RWPE2 (cell line): ENCODE measurements around the gene DNASE1.

Experiments used
- ATAC-seq: fragments of 200-7000 bp; cut with Tn5 transposase; 3 replicates; pipeline ENCODE4 v1.9.1; 2021; ENCODE audit warnings: low read depth
- DNase-seq: peaks from one replicate; pipeline ENCODE4 v3.0.0-alpha.2; 2020; ENCODE audit warnings: low spot score
- H3K27ac ChIP-seq: fragments of 450-650 bp; 2 replicates; pipeline ENCODE4 v1.5.1; 2017; ENCODE audit warnings: mild to moderate bottlenecking; ENCODE audit not compliant: poor library complexity, severe bottlenecking
- H3K27me3 ChIP-seq: fragments of 250-450 bp; sonication (Bioruptor Pico); 2 replicates; pipeline ENCODE4 v1.5.1; 2021; ENCODE audit warnings: mild to moderate bottlenecking, moderate library complexity; ENCODE audit not compliant: insufficient read depth, poor library complexity, severe bottlenecking
- H3K36me3 ChIP-seq: fragments of 250-450 bp; sonication (Bioruptor Pico); 2 replicates; pipeline ENCODE4 v1.5.1; 2020; ENCODE audit warnings: low read depth, mild to moderate bottlenecking, moderate library complexity
- H3K4me1 ChIP-seq: fragments of 250-450 bp; sonication (Bioruptor Pico); 2 replicates; pipeline ENCODE4 v1.5.1; 2021; ENCODE audit warnings: mild to moderate bottlenecking, moderate library complexity; ENCODE audit not compliant: insufficient read depth, poor library complexity, severe bottlenecking
- H3K4me3 ChIP-seq: fragments of 250-450 bp; sonication (Bioruptor Pico); 2 replicates; pipeline ENCODE4 v1.5.1; 2021; ENCODE audit warnings: mild to moderate bottlenecking, moderate library complexity; ENCODE audit not compliant: severe bottlenecking
- H3K9me3 ChIP-seq: fragments of 250-450 bp; sonication (Bioruptor Pico); 2 replicates; pipeline ENCODE4 v1.5.1; 2021; ENCODE audit warnings: mild to moderate bottlenecking, moderate library complexity; ENCODE audit not compliant: severe bottlenecking
- TF ChIP-seq, protein P1 (sequence below): fragments of 450-650 bp; IDR thresholded peaks from one replicate; pipeline ENCODE4 v1.5.1; 2017; ENCODE audit warnings: mild to moderate bottlenecking, moderate library complexity; ENCODE audit not compliant: poor library complexity, severe bottlenecking

Gene DNASE1

DNA sequence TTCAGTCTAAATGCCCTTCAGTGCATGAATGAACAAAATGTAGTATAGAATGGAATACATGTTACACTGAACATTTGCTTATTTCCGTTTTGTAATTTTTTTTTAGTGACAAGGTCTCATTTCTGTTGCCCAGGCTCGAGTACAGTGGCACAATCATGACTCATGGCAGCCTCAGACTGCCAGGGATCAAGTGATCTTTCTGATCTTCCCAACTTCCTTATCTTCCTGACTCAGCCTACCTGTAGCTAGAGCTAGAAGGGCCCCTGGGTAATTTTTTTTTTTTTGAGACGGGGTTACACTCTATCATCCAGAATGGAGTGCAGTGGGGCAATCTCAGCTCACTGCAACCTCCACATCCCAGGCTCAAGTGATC is 35.7 kb upstream of the DNASE1 start:
- TF ChIP-seq, protein P1, sequence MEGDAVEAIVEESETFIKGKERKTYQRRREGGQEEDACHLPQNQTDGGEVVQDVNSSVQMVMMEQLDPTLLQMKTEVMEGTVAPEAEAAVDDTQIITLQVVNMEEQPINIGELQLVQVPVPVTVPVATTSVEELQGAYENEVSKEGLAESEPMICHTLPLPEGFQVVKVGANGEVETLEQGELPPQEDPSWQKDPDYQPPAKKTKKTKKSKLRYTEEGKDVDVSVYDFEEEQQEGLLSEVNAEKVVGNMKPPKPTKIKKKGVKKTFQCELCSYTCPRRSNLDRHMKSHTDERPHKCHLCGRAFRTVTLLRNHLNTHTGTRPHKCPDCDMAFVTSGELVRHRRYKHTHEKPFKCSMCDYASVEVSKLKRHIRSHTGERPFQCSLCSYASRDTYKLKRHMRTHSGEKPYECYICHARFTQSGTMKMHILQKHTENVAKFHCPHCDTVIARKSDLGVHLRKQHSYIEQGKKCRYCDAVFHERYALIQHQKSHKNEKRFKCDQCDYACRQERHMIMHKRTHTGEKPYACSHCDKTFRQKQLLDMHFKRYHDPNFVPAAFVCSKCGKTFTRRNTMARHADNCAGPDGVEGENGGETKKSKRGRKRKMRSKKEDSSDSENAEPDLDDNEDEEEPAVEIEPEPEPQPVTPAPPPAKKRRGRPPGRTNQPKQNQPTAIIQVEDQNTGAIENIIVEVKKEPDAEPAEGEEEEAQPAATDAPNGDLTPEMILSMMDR: no peak
- Histone ChIP-seq H3K27ac (peak overlapping the region; percentile 28), H3K4me1 (peaks cover 15% of the 10 kb centered on the region), H3K36me3 (peaks cover 12% of the 10 kb centered on the region), H3K27me3 (no peaks in the 10 kb centered on the region), H3K9me3 (no peaks in the 10 kb centered on the region), H3K4me3 (no peak overlapping the region)
- ATAC-seq: peak; percentile 79
- DNase-seq: no peak

DNA sequence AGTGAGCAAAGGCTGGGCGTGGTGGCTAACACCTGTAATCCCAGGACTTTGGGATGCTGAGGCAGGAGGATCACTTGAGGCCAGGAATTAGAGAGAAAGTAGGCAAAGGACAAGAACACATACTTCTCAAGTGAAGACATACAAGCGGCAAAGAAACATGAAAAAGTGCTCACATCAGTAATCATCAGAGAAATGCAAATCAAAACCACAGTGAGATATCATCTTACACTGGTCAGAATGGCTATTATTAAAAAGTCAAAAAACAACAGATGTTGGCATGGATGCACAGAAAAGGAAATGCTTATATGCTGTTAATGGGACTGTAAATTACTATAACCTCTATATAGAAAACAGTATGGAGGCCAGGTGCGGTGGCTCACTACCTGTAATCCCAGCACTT is 30.8 kb upstream of the DNASE1 start:
- Histone ChIP-seq H3K4me3 (no peak overlapping the region), H3K27ac (no peak overlapping the region)
- ATAC-seq: no peak

DNA sequence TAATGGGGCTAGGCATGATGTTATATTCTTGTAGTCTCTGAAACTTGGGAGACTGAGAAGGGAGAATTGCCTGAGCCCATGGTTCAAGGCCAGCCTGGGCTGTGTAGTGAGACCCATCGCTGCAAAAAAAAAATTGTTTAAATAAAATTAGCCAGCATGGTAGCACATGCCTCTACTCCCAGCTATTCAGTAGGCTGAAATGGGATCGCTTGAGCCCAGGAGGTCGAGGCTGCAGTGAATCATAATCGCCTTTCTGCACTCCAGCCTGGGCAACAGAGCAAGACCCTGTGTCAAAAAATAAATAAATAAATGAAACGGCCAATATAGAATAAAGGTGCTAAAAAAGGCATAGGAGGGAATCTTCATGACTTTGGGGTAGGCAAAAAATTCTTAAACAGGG is 29.2 kb upstream of the DNASE1 start:
- Histone ChIP-seq H3K9me3 (no peaks in the 10 kb centered on the region), H3K27me3 (no peaks in the 10 kb centered on the region), H3K36me3 (no peaks in the 10 kb centered on the region), H3K27ac (no peak overlapping the region), H3K4me3 (no peak overlapping the region), H3K4me1 (no peaks in the 10 kb centered on the region)
- no peak for ATAC-seq
- DNase-seq: no peak
- TF ChIP-seq, protein P1: no peak

More for the DNA sequence above, 30.8 kb upstream of the DNASE1 start:
- TF ChIP-seq, protein P1: no peak
- H3K27me3 ChIP-seq: no peaks in the 10 kb centered on the region
- no peaks in the 10 kb centered on the region; the same call in 1 of the 2 replicates for H3K36me3 ChIP-seq
- H3K9me3 ChIP-seq: no peaks in the 10 kb centered on the region
- peaks cover 4% of the 10 kb centered on the region for H3K4me1 ChIP-seq
- no peak for DNase-seq

DNA sequence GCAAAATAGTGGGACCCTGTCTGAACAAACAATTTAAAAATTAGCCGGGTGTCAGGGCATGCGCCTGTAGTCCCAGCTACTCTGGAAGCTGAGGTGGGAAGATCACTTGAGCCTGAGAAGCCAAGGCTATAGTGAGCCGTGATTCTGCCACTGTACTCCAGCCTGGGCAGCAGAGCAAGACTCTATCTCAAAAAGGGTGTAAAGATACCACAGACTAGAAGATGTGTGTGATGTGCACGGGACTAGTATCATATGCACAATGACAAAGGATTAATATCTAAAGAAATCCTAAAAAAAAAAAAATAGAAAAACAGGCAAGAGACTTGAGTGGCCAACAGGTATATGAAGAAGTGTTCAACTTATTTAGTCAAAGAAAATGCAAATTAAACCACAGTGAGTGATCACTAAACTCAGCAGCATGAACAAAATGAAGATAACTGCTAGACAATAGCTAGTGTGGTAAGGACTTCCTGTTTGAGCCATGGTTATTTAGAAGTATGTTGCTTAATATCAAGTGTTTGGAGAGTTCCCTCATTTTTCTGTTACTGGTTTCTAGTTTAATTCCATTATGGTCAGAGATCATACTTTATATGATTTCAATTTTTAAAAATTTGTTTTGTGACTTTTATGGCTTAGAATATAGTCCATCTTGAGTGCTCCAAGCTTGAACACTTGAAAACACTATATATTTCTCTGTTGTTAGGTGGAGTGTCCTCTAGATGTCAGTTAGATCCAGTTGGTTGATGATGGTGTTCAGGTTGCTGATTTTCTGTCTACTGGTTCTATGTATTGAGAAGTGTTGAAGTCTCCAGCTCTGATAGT is 28.4 kb upstream of the DNASE1 start:
- Histone ChIP-seq H3K27ac (no peak overlapping the region), H3K4me1 (no peaks in the 10 kb centered on the region), H3K27me3 (no peaks in the 10 kb centered on the region), H3K4me3 (no peak overlapping the region), H3K36me3 (no peaks in the 10 kb centered on the region), H3K9me3 (no peaks in the 10 kb centered on the region)
- ATAC-seq (no peak), DNase-seq (no peak)
- TF ChIP-seq, protein P1: peak; percentile 13

DNA sequence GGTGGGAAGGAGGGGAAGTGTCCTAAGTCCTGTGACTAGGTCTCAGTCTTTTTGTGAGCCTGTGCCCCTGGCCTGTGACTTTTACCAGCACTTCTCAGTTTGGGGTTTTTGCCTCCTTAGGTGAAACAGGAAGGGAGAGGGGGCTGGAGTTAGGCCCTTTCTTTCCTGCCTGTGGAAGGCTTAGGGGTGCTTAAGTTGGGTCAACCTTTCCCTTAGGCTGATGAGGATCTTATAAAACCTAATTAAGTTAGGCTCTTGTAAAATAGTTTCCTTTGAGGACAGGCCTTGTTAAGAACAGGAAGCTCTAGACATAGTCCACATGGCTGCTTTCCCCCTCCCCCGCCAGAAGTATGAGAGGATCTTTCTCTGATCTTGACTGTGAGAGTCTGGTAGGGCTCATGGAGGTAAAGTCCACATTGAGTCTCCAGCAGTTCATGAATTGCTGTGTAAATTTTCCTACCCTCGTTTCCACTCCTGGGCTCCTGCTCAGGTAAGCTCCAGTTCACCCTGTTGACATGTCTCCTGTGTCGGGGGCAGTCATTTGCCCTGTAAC is 17.0 kb upstream of the DNASE1 start:
- ATAC-seq (no peak), DNase-seq (no peak)
- Histone ChIP-seq H3K4me1 (no peaks in the 10 kb centered on the region), H3K4me3 (no peak overlapping the region), H3K27ac (no peak overlapping the region), H3K36me3 (no peaks in the 10 kb centered on the region), H3K9me3 (no peaks in the 10 kb centered on the region), H3K27me3 (no peaks in the 10 kb centered on the region)
- TF ChIP-seq, protein P1: no peak
